HCT116 (cell line): ENCODE measurements around the gene TWF2. TPM values are rescaled to one million over a fixed set of nuclear protein-coding genes. Genes with fewer than 3 reads are reported as not detected.

Source experiments
- ATAC-seq: fragments of 200-7000 bp; cut with Tn5 transposase; 2 replicates; pipeline ENCODE4 v1.9.1; 2020; ENCODE audit warnings: mild to moderate bottlenecking, moderate library complexity
- BruUV-seq: library from RNA; stranded (reverse); fragments of 400-500 nt; replicated peaks from 2 replicates; lab custom pipeline; 2021; lab: Mats Ljungman, UMichigan
- CTCF ChIA-PET: fragments of 300-600 bp; sonication (Branson Sonifier 250); formaldehyde crosslinking; loops from one replicate; lab custom pipeline; 2021; ENCODE audit warnings: antibody characterized with exemption; lab: Charles Lee
- POLR2A ChIA-PET: fragments of 300-600, 350-600 bp; sonication (Branson Sonifier 250); formaldehyde crosslinking; loops from one replicate; lab custom pipeline; 2021; ENCODE audit warnings: antibody characterized with exemption; lab: Charles Lee
- RAD21 ChIA-PET, 2 experiments: fragments of 300-600 bp; sonication (Branson Sonifier 250); formaldehyde crosslinking; loops; one replicate each; lab custom pipeline; 2023; ENCODE audit warnings: low total read pairs in 2 of 2; ENCODE audit not compliant: uncharacterized antibody in 2 of 2, unreplicated experiment in 2 of 2, low non-redundant PET in 1 of 2; lab: Charles Lee
- DNase-seq: peaks from one replicate; pipeline ENCODE4 v3.0.0-alpha.2; 2010; ENCODE audit warnings: low read depth, low spot score
- H2AFZ ChIP-seq: fragments of 200-600 bp; shearing (Covaris generic), sonication (generic); 2 replicates; pipeline ENCODE4 v1.6.1; 2017; ENCODE audit warnings: low read depth, mixed run types, mixed read lengths, antibody characterized with exemption, low read length; ENCODE audit not compliant: poor library complexity, severe bottlenecking
- H3K27ac ChIP-seq: 2 replicates; pipeline ENCODE4 v1.5.1; 2012; ENCODE audit warnings: low read depth, low read length
- H3K27me3 ChIP-seq: fragments of 200-600 bp; sonication (generic); 2 replicates; pipeline ENCODE4 v1.6.1; 2016; ENCODE audit warnings: mixed run types, low read length, mixed read lengths; ENCODE audit not compliant: insufficient read depth
- H3K36me3 ChIP-seq, 2 experiments: fragments of 200-500 bp in 1 of 2; fragments of 200-600 bp in 1 of 2; sonication (Bioruptor generic) in 1 of 2; sonication (generic) in 1 of 2; 2 replicates each; pipeline versions ENCODE4 v1.5.1 to v1.6.1; 2014 to 2016; ENCODE audit warnings: low read length in 2 of 2, inconsistent platforms in 1 of 2, mixed read lengths in 1 of 2, mixed run types in 1 of 2; ENCODE audit not compliant: insufficient read depth in 2 of 2, control insufficient read depth in 1 of 2
- H3K4me1 ChIP-seq, 2 experiments: fragments of 200-600 bp in 1 of 2; sonication (generic) in 1 of 2; 2 replicates each; pipeline versions ENCODE4 v1.5.1 to v1.6.1; 2012 to 2017; ENCODE audit warnings: low read length in 2 of 2, inconsistent platforms in 1 of 2, mild to moderate bottlenecking in 1 of 2, mixed read lengths in 1 of 2, mixed run types in 1 of 2, moderate library complexity in 1 of 2; ENCODE audit not compliant: insufficient read depth in 2 of 2, control insufficient read depth in 1 of 2
- H3K4me2 ChIP-seq: fragments of 200-600 bp; sonication (generic); 2 replicates; pipeline ENCODE4 v1.6.1; 2017; ENCODE audit warnings: mixed run types, low read length, mixed read lengths
- H3K4me3 ChIP-seq, 2 experiments: fragments of 200-600 bp in 1 of 2; sonication (generic) in 1 of 2; replicated peaks in 1 of 2; 2 replicates each; pipeline ENCODE4 v1.5.1; 2011 to 2016; ENCODE audit warnings: low read length in 2 of 2, control low read depth in 1 of 2, low read depth in 1 of 2, mild to moderate bottlenecking in 1 of 2, mixed read lengths in 1 of 2, mixed run types in 1 of 2
- H3K79me2 ChIP-seq: fragments of 200-600 bp; sonication (generic); 2 replicates; pipeline ENCODE4 v1.6.1; 2017; ENCODE audit warnings: mild to moderate bottlenecking, mixed run types, low read length, moderate library complexity, mixed read lengths; ENCODE audit not compliant: insufficient read depth
- H3K9ac ChIP-seq: fragments of 200-600 bp; sonication (generic); 2 replicates; pipeline ENCODE4 v1.6.1; 2016; ENCODE audit warnings: low read length, mixed read lengths
- H3K9me2 ChIP-seq: fragments of 200-600 bp; sonication (generic), shearing (Covaris generic); 2 replicates; pipeline ENCODE4 v1.6.1; 2017; ENCODE audit warnings: mixed run types, mild to moderate bottlenecking, moderate library complexity; ENCODE audit not compliant: insufficient read depth
- H3K9me3 ChIP-seq, 2 experiments: fragments of 200-500 bp in 1 of 2; fragments of 200-600 bp in 1 of 2; sonication (Bioruptor generic) in 1 of 2; sonication (generic) in 1 of 2; 2 replicates each; pipeline ENCODE4 v1.6.1; 2014 to 2017; ENCODE audit warnings: low read length in 2 of 2, mixed read lengths in 2 of 2, inconsistent platforms in 1 of 2, low read depth in 1 of 2, mild to moderate bottlenecking in 1 of 2, mixed run types in 1 of 2, moderate library complexity in 1 of 2; ENCODE audit not compliant: control insufficient read depth in 1 of 2, insufficient read depth in 1 of 2
- H4K20me1 ChIP-seq: fragments of 200-600 bp; sonication (generic), shearing (Covaris generic); 2 replicates; pipeline ENCODE4 v1.6.1; 2017; ENCODE audit warnings: mixed run types, mild to moderate bottlenecking, moderate library complexity; ENCODE audit not compliant: insufficient read depth
- EZH2 ChIP-seq: fragments of 200-600 bp; sonication (generic); IDR thresholded peaks from 2 replicates; pipeline ENCODE4 v1.6.1; 2017; ENCODE audit warnings: antibody characterized with exemption, mixed run types
- JUND ChIP-seq: IDR thresholded peaks from 2 replicates; pipeline ENCODE4 v1.6.1; 2012
- POLR2A ChIP-seq: IDR thresholded peaks from 2 replicates; pipeline ENCODE4 v1.7.0; 2011; ENCODE audit warnings: borderline replicate concordance; ENCODE audit not compliant: insufficient read depth, insufficient read length; ENCODE audit errors: extremely low read depth
- TCF7L2 ChIP-seq: IDR thresholded peaks from 2 replicates; pipeline ENCODE4 v1.7.0; 2011; ENCODE audit warnings: borderline replicate concordance, inconsistent platforms; ENCODE audit not compliant: insufficient read depth, insufficient read length; ENCODE audit errors: extremely low read depth
- intact Hi-C: fragments of 100-400 bp; cut with micrococcal nuclease; formaldehyde crosslinking; loops from 2 replicates; pipeline ENCODE4 v1.10.0; 2022
- total RNA-seq: library from RNA; stranded (reverse); gene quantifications from one replicate; pipeline ENCODE4 v1.2.1, GENCODE V29; 2021; ENCODE audit not compliant: unreplicated experiment
- TF ChIP-seq, protein P1 (sequence below): IDR thresholded peaks from 2 replicates; pipeline ENCODE4 v1.6.1; 2012; ENCODE audit warnings: low read depth

The TWF2 gene
- total RNA-seq, 1 experiment from 2014 or later = 100 TPM

DNA sequence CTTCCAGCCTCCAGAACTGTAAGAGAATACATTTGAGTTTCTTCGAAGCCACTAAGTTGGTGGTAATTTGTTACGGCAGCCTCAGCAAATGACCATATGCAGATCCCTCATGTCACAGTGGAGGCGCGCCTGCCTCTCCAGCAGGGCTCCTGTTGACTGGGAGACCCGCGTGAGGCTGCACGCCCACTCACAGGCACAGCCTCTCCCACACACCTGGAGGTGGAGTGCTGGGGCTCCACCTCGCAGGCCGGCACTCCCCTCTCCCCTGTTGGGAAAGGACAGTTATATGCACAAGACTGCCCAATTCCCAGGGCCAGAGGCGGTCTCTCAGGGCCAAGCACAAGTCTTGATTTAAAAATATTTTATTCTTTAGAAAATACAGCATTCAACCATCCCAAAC, 10.7 kb downstream of the TWF2 start:
- BruUV-seq = no TSS peak
- no peak for DNase-seq

More for the DNA sequence above, 10.7 kb downstream of the TWF2 start:
- Histone ChIP-seq H3K27ac (no peak overlapping the region), H3K4me2 (no peak overlapping the region), H2AFZ (no peak overlapping the region), H3K9me2 (no peaks in the 10 kb centered on the region), H3K79me2 (no peaks in the 10 kb centered on the region), H3K9me3 (no peaks in the 10 kb centered on the region), H3K4me1 (no peaks in the 10 kb centered on the region), H3K9ac (no peak overlapping the region), H3K27me3 (no peaks in the 10 kb centered on the region), H3K36me3 (peaks cover 17% of the 10 kb centered on the region in 2 experiments; a peak in 3 of 4 replicates), H4K20me1 (no peaks in the 10 kb centered on the region), H3K4me3 (no peak overlapping the region)
- RAD21 ChIA-PET = no interaction called here
- no peak for TF ChIP-seq JUND
- no peak for TF ChIP-seq TCF7L2
- no peak for TF ChIP-seq EZH2
- TF ChIP-seq POLR2A = no peak
- TF ChIP-seq, protein P1, sequence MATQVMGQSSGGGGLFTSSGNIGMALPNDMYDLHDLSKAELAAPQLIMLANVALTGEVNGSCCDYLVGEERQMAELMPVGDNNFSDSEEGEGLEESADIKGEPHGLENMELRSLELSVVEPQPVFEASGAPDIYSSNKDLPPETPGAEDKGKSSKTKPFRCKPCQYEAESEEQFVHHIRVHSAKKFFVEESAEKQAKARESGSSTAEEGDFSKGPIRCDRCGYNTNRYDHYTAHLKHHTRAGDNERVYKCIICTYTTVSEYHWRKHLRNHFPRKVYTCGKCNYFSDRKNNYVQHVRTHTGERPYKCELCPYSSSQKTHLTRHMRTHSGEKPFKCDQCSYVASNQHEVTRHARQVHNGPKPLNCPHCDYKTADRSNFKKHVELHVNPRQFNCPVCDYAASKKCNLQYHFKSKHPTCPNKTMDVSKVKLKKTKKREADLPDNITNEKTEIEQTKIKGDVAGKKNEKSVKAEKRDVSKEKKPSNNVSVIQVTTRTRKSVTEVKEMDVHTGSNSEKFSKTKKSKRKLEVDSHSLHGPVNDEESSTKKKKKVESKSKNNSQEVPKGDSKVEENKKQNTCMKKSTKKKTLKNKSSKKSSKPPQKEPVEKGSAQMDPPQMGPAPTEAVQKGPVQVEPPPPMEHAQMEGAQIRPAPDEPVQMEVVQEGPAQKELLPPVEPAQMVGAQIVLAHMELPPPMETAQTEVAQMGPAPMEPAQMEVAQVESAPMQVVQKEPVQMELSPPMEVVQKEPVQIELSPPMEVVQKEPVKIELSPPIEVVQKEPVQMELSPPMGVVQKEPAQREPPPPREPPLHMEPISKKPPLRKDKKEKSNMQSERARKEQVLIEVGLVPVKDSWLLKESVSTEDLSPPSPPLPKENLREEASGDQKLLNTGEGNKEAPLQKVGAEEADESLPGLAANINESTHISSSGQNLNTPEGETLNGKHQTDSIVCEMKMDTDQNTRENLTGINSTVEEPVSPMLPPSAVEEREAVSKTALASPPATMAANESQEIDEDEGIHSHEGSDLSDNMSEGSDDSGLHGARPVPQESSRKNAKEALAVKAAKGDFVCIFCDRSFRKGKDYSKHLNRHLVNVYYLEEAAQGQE = no peak
- POLR2A ChIA-PET = no interaction called here
- ATAC-seq = no peak
- intact Hi-C loops = no loop called here
- CTCF ChIA-PET = interaction anchor here (1.3 kb wide), 1 partner anchor 7 kb away, joined by 3 read pairs; no protein-coding TSS in a partner anchor
